ENCODE results near the gene TEX13D. TPM values are rescaled to one million over a fixed set of nuclear protein-coding genes. Genes with fewer than 3 reads are reported as not detected.

TEX13D gene
- total RNA-seq, 1 experiment from 2014 or later: 0.15 TPM

- H3K9me2 ChIP-seq (ENCODE audit: insufficient read depth): no peaks in the 10 kb centered on the region
- DNase-seq (ENCODE audit: low read depth, low spot score) (no peak), ATAC-seq (no peak)
- POLR2A ChIA-PET: no interaction called here
- CTCF ChIA-PET: no interaction called here
- no peak overlapping the region for H3K27ac ChIP-seq (ENCODE audit: low read depth, low read length)
- TF ChIP-seq ZNF274 (IDR thresholded peaks at IDR 0.05; ENCODE audit: low read depth, low read length): no peak
- TF ChIP-seq ZBTB33 (IDR thresholded peaks at IDR 0.05; ENCODE audit: extremely low read depth, insufficient replicate concordance, low read length): no peak
- no peak for TF ChIP-seq TCF7L2 (IDR thresholded peaks at IDR 0.05; ENCODE audit: borderline replicate concordance, extremely low read depth, insufficient read depth, insufficient read length)
- no peak for TF ChIP-seq CTCF (IDR thresholded peaks at IDR 0.05 in 2 of 3, conservative IDR thresholded peaks at IDR 0.05 in 1 of 3; ENCODE audit: borderline replicate concordance in 1 of 3, insufficient read depth in 1 of 3, low read depth in 2 of 3, low read length in 2 of 3)
- TF ChIP-seq POLR2AphosphoS5 (IDR thresholded peaks at IDR 0.05; ENCODE audit: low read depth, low read length): no peak
- no peak for TF ChIP-seq ZFX (IDR thresholded peaks at IDR 0.05)
- no peak for TF ChIP-seq REST (IDR thresholded peaks at IDR 0.05; ENCODE audit: low read depth)
- TF ChIP-seq ELF1 (IDR thresholded peaks at IDR 0.05; ENCODE audit: borderline replicate concordance, low read depth): no peak
- TF ChIP-seq CEBPB (IDR thresholded peaks at IDR 0.05; ENCODE audit: low read depth): no peak
- TF ChIP-seq EGR1 (IDR thresholded peaks at IDR 0.05; ENCODE audit: low read depth): no peak
- TF ChIP-seq MAX (IDR thresholded peaks at IDR 0.05): no peak
- TF ChIP-seq SIN3A (IDR thresholded peaks at IDR 0.05; ENCODE audit: low read depth): no peak
- TF ChIP-seq SP1 (IDR thresholded peaks at IDR 0.05; ENCODE audit: low read depth): no peak
- no peaks in the 10 kb centered on the region for H3K4me1 ChIP-seq (ENCODE audit: control insufficient read depth in 1 of 2, insufficient read depth in 2 of 2, low read length in 2 of 2)
- no peak overlapping the region for H3K9ac ChIP-seq (ENCODE audit: low read length)
- no peaks in the 10 kb centered on the region for H3K79me2 ChIP-seq (ENCODE audit: insufficient read depth, low read length)
- H3K27me3 ChIP-seq (ENCODE audit: insufficient read depth, low read length): no peaks in the 10 kb centered on the region
- H3K4me2 ChIP-seq (ENCODE audit: low read length): no peak overlapping the region
- H3K4me3 ChIP-seq (replicated peaks in 1 of 2; ENCODE audit: low read depth in 1 of 2, low read length in 2 of 2): no peak overlapping the region
- RAD21 ChIA-PET (ENCODE audit: low non-redundant PET in 1 of 2, low total read pairs in 2 of 2, uncharacterized antibody in 2 of 2, unreplicated experiment in 2 of 2): no interaction called here
- H4K20me1 ChIP-seq (ENCODE audit: insufficient read depth): no peaks in the 10 kb centered on the region
- no peaks in the 10 kb centered on the region for H3K9me3 ChIP-seq (ENCODE audit: control insufficient read depth in 1 of 2, insufficient read depth in 1 of 2, low read depth in 1 of 2, low read length in 2 of 2)
- intact Hi-C loops (cut with micrococcal nuclease): no loop called here
- no TSS peak for BruUV-seq (replicated peaks)
- H2AFZ ChIP-seq (ENCODE audit: low read depth, low read length, poor library complexity, severe bottlenecking): no peak overlapping the region
- no peaks in the 10 kb centered on the region for H3K36me3 ChIP-seq (ENCODE audit: control insufficient read depth in 1 of 2, insufficient read depth in 2 of 2, low read length in 2 of 2)
Observed at GRCh38 chrX:124348182-124348581, 15.7 kb downstream of the TEX13D start.
